Astrocyte (in vitro differentiated cells and primary cell): Measurements from ENCODE around the gene ABCC4.

Experiments used
- EZH2 ChIP-seq: IDR thresholded peaks from 2 replicates; pipeline ENCODE4 v1.6.1; 2012; ENCODE audit warnings: mild to moderate bottlenecking, low read length, inconsistent platforms; ENCODE audit not compliant: insufficient read depth
- TF ChIP-seq, protein P1 (sequence below): IDR thresholded peaks from 2 replicates; pipeline ENCODE4 v1.5.1; 2011; ENCODE audit warnings: low read depth, mild to moderate bottlenecking, inconsistent platforms, low read length, moderate library complexity; ENCODE audit not compliant: insufficient read depth

DNA sequence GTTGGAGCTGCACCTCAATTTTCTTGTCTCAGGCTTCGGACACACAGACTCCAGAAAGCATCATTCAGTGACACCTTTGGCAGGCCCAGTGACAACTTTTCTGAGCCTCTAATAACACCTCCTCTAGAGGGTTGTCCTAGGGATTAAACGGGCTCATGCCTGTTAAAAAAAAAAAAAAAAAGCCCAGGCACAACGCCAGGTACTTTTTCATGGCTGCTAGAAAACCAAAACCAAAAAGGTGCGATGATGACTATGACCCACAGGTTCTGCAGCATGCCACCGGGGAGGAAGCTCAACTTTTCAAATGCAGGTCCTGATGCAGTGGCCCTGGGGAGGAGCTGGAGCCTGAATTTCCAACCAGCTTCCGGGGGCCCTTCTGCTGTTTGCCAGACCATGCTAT lies 184.2 kb downstream of the ABCC4 start:
- TF ChIP-seq, protein P1, sequence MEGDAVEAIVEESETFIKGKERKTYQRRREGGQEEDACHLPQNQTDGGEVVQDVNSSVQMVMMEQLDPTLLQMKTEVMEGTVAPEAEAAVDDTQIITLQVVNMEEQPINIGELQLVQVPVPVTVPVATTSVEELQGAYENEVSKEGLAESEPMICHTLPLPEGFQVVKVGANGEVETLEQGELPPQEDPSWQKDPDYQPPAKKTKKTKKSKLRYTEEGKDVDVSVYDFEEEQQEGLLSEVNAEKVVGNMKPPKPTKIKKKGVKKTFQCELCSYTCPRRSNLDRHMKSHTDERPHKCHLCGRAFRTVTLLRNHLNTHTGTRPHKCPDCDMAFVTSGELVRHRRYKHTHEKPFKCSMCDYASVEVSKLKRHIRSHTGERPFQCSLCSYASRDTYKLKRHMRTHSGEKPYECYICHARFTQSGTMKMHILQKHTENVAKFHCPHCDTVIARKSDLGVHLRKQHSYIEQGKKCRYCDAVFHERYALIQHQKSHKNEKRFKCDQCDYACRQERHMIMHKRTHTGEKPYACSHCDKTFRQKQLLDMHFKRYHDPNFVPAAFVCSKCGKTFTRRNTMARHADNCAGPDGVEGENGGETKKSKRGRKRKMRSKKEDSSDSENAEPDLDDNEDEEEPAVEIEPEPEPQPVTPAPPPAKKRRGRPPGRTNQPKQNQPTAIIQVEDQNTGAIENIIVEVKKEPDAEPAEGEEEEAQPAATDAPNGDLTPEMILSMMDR = no peak
- TF ChIP-seq EZH2 = no peak
